ENCODE results near the gene RFX4. TPM values are rescaled to one million over a fixed set of nuclear protein-coding genes. Genes with fewer than 3 reads are reported as not detected.

Gene RFX4
- polyA plus RNA-seq, 1 donor (not counting 4 experiments of a cell fraction or from before 2014, with no cell fraction given) = not detected

DNA sequence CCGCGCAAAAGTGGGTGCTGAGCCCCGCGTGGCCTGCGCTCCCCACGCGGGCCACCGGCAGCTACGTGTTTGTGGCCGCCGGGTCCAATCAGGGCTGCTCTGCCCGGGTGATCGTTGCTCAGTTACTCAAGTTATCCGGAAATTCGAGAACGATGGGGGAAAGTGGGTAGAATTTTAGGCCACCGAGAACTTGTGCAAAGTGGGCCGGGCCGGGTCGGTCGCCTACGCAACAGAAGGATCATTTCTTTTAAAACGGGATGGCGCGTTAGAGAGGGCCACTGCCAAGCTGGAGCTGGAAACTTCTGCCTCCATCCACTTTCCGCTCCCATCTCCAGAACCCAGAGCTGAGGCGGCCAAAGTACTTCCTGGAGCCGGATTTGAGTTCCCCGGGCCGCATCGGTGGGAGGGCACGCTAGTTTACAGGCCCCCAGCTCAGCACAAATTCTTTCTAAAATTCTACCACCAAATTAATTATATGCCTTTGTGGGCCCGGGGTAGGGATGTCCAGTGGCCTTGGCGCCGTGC, 3.5 kb downstream of the RFX4 start:
- H3K4me2 ChIP-seq (ENCODE audit: control insufficient read depth, extremely low read depth, insufficient read depth, low read depth, low read length) = peak overlapping the region; percentile 14
- H3K79me2 ChIP-seq (ENCODE audit: control insufficient read depth, insufficient read depth, low read length) = no peaks in the 10 kb centered on the region
- H4K20me1 ChIP-seq (ENCODE audit: control insufficient read depth, extremely low read depth, insufficient read depth, low read length) = no peaks in the 10 kb centered on the region
- H3K9me3 ChIP-seq (ENCODE audit: control insufficient read depth, low read depth, low read length) = no peaks in the 10 kb centered on the region
- peaks cover 2% of the 10 kb centered on the region for H3K4me1 ChIP-seq (ENCODE audit: control insufficient read depth, extremely low read depth, insufficient read depth, low read length)
- no peak overlapping the region for H3K4me3 ChIP-seq (ENCODE audit: control insufficient read depth in 2 of 3, extremely low read depth in 1 of 3, insufficient read depth in 2 of 3, low read depth in 1 of 3, low read length in 3 of 3)
- peaks cover 85% of the 10 kb centered on the region for H3K27me3 ChIP-seq (ENCODE audit: control insufficient read depth, extremely low read depth, insufficient read depth, low read length)
- H3K27ac ChIP-seq (ENCODE audit: control insufficient read depth, insufficient read depth, low read length) = no peak overlapping the region
- dilution Hi-C loops (cut with MboI; ENCODE audit: extremely low pct_ligation_motif_present, low sequenced_read_pairs) = no loop called here
- H3K9me1 ChIP-seq (ENCODE audit: control insufficient read depth, extremely low read depth, insufficient read depth, low read length) = no peaks in the 10 kb centered on the region
- no peaks in the 10 kb centered on the region for H3K36me3 ChIP-seq (ENCODE audit: control insufficient read depth in 2 of 2, extremely low read depth in 1 of 2, insufficient read depth in 2 of 2, low read length in 2 of 2)
- no peak for FAIRE-seq
- no peak for DNase-seq (ENCODE audit: low read depth, low spot score)
- no peak overlapping the region for H2AFZ ChIP-seq (ENCODE audit: control insufficient read depth, low read length)
- no peak for TF ChIP-seq EZH2 (IDR thresholded peaks at IDR 0.05; ENCODE audit: low read length)
- TF ChIP-seq, protein P1, sequence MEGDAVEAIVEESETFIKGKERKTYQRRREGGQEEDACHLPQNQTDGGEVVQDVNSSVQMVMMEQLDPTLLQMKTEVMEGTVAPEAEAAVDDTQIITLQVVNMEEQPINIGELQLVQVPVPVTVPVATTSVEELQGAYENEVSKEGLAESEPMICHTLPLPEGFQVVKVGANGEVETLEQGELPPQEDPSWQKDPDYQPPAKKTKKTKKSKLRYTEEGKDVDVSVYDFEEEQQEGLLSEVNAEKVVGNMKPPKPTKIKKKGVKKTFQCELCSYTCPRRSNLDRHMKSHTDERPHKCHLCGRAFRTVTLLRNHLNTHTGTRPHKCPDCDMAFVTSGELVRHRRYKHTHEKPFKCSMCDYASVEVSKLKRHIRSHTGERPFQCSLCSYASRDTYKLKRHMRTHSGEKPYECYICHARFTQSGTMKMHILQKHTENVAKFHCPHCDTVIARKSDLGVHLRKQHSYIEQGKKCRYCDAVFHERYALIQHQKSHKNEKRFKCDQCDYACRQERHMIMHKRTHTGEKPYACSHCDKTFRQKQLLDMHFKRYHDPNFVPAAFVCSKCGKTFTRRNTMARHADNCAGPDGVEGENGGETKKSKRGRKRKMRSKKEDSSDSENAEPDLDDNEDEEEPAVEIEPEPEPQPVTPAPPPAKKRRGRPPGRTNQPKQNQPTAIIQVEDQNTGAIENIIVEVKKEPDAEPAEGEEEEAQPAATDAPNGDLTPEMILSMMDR (optimal IDR thresholded peaks at IDR 0.05 in 1 of 3, IDR thresholded peaks at IDR 0.05 in 1 of 3, conservative IDR thresholded peaks at IDR 0.05 in 1 of 3; ENCODE audit: extremely low read depth in 1 of 3, insufficient read depth in 2 of 3, low read length in 3 of 3) = no peak
- H3K9ac ChIP-seq (ENCODE audit: control insufficient read depth, extremely low read depth, insufficient read depth, low read length) = no peak overlapping the region

DNA sequence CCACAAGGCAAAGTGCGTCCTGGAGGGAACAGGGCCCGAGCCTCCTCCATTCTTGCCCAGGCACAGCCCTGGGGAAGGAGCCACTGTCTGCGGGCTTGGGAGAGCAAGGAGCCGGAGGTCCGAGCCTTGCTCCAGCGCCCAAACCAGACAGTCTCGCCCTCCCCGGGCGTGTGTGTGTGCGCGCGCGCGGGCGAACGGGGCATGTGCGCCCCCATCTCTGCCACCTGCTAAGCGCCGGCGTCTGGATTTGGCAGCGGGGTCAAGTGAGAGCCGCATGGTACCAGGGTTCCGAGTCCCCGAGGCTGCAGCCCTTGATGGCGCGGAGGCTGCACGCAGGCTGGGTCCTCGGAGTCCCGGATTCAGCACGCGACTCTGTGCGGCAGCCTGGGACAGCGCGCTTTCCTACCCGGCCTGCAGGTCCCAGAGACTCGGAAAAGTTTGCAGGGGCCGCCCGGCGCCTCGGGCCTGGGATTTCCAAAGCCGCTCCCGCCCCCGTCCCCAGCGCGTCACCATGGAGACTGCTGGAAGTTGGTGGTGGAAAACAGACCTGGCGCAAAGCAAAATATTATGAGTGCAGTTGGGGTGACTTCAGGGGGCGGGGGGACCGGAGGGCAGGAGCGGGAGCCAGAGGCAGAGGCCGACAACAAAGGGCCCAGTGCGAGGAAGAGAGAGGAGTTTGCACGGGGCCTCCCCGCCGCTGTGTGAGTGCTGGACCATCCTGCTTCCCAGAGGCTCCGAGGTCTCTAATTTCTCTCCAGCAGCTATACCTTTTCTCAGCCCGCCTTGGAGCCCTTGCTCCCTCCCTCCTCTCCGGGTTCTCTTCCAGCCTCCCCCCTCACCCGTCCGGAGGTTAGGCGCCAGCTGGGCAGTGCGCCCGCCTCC, 4.2 kb downstream of the RFX4 start:
- H3K27me3 ChIP-seq (ENCODE audit: control insufficient read depth, extremely low read depth, insufficient read depth, low read length) = peaks cover 83% of the 10 kb centered on the region
- H3K4me2 ChIP-seq (ENCODE audit: control insufficient read depth, extremely low read depth, insufficient read depth, low read depth, low read length) = no peak overlapping the region
- no peaks in the 10 kb centered on the region for H3K9me1 ChIP-seq (ENCODE audit: control insufficient read depth, extremely low read depth, insufficient read depth, low read length)
- dilution Hi-C loops (cut with MboI; ENCODE audit: extremely low pct_ligation_motif_present, low sequenced_read_pairs) = no loop called here
- H4K20me1 ChIP-seq (ENCODE audit: control insufficient read depth, extremely low read depth, insufficient read depth, low read length) = no peaks in the 10 kb centered on the region
- DNase-seq (ENCODE audit: low read depth, low spot score) (no peak), FAIRE-seq (no peak)
- no peaks in the 10 kb centered on the region for H3K79me2 ChIP-seq (ENCODE audit: control insufficient read depth, insufficient read depth, low read length)
- TF ChIP-seq, protein P1 (optimal IDR thresholded peaks at IDR 0.05 in 1 of 3, IDR thresholded peaks at IDR 0.05 in 1 of 3, conservative IDR thresholded peaks at IDR 0.05 in 1 of 3; ENCODE audit: extremely low read depth in 1 of 3, insufficient read depth in 2 of 3, low read length in 3 of 3) = no peak
- TF ChIP-seq EZH2 (IDR thresholded peaks at IDR 0.05; ENCODE audit: low read length) = peak; percentile 69
- no peak overlapping the region for H3K4me3 ChIP-seq (ENCODE audit: control insufficient read depth in 2 of 3, extremely low read depth in 1 of 3, insufficient read depth in 2 of 3, low read depth in 1 of 3, low read length in 3 of 3)
- H3K36me3 ChIP-seq (ENCODE audit: control insufficient read depth in 2 of 2, extremely low read depth in 1 of 2, insufficient read depth in 2 of 2, low read length in 2 of 2) = no peaks in the 10 kb centered on the region
- H3K9ac ChIP-seq (ENCODE audit: control insufficient read depth, extremely low read depth, insufficient read depth, low read length) = no peak overlapping the region
- H3K9me3 ChIP-seq (ENCODE audit: control insufficient read depth, low read depth, low read length) = no peaks in the 10 kb centered on the region
- H3K4me1 ChIP-seq (ENCODE audit: control insufficient read depth, extremely low read depth, insufficient read depth, low read length) = peaks cover 2% of the 10 kb centered on the region
- H2AFZ ChIP-seq (ENCODE audit: control insufficient read depth, low read length) = no peak overlapping the region
- no peak overlapping the region for H3K27ac ChIP-seq (ENCODE audit: control insufficient read depth, insufficient read depth, low read length)

All from keratinocyte (primary cell).